ENCODE results near the gene EXOSC1. TPM values are rescaled to one million over a fixed set of nuclear protein-coding genes. Genes with fewer than 3 reads are reported as not detected.
A peak's percentile ranks its signal among the peaks of the same experiment; 100 is the strongest.
"Not testable (repeated sequence)": the region's sequence is repeated elsewhere in the genome, so short reads cannot be mapped to it uniquely, and the experiment has no call there.

EXOSC1 gene
- polyA plus RNA-seq, 4 donors = 32.4 to 43.0 (median 38.5) TPM

DNA sequence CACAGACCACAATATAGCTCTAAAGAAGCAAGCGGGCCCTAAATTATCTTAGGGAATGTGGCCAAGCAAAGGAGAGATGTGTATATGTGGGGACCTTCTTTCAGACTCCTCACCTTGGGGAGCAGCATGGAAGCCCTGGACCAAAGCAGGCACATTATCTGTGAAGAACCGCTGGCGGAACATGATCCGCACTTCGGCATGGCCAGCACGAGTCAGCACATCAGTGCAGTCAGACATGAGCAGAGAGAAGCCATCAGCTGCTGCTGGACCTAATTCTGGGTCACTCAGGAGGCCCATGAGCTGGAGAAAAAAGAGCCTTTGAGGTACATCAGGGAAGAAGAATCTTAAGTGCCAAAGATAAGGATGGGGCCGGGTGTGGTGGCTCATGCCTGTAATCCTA, 14.1 kb upstream of the EXOSC1 start:
- no peak for DNase-seq (ENCODE audit: low read depth in 4 of 4, low spot score in 2 of 4)

DNA sequence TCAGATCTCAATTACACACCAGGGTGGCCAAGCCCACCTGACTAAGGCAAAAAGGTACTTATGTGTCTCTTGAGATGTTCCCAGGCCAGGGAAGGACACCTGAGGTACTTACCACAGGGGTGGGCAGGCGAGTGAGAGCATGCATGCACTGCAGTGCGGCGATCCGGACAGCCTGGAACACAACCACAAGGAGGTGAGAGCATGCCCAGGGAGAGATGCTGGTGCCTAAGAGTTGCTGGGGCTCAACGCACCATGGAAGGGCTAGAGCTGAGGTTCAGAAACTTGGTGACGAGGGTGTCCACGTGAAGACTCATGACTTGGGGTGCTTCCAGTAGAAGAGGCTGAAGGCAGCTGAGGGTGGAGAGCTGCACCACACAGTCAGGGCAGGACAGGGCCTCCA, 13.3 kb upstream of the EXOSC1 start:
- DNase-seq (ENCODE audit: low read depth in 4 of 4, low spot score in 2 of 4) = no peak

DNA sequence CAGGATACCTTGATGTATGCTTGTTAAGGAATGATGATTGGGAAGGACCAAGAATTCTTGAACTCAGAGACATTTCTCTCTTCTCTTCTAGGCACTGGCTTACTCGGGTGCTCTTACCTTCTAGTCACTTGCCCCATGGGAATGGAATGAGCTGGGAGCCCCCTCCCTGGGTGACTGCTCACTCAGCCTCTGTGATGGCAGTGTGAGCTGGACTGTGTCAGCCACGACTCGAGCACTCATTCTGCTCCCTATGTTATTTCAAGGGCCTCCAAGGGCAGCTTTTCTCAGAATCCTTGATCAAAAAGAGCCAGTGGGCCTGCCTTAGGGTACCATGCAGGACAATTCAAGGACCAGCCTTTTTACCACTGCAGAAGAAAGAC, 10.9 kb upstream of the EXOSC1 start:
- DNase-seq (ENCODE audit: low read depth in 4 of 4, low spot score in 2 of 4) = no peak

DNA sequence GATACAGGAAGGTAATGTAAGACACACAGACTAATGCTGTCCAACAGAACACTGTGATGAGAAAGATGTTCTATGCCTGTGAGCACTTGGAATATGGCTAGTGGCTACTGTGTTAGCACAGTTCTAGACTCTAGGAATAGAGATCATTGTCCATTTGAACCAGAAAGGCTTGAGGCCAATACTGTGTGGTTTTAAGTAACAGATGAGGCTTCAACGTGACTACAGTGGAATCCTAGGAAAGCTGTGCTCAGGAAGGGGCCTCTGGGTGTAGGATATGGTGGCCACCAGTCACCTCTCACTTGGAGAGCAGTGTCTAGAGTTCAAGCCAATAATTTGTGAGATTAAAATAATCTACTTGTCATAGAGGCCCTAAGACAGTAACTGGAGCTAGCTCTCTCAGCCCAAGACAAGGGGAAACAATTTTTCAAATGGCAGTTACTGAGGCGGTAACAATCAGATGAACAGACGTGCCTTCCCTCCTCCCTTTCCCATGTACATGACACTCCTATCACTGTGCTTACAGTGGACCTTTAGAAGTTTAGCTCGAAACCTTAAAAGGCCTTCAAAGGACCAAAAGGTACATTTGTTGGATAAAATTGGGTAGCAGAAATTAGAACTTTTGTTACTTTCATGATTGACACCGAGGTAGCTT, 10.4 kb upstream of the EXOSC1 start:
- DNase-seq (ENCODE audit: low read depth in 4 of 4, low spot score in 2 of 4) = no peak

DNA sequence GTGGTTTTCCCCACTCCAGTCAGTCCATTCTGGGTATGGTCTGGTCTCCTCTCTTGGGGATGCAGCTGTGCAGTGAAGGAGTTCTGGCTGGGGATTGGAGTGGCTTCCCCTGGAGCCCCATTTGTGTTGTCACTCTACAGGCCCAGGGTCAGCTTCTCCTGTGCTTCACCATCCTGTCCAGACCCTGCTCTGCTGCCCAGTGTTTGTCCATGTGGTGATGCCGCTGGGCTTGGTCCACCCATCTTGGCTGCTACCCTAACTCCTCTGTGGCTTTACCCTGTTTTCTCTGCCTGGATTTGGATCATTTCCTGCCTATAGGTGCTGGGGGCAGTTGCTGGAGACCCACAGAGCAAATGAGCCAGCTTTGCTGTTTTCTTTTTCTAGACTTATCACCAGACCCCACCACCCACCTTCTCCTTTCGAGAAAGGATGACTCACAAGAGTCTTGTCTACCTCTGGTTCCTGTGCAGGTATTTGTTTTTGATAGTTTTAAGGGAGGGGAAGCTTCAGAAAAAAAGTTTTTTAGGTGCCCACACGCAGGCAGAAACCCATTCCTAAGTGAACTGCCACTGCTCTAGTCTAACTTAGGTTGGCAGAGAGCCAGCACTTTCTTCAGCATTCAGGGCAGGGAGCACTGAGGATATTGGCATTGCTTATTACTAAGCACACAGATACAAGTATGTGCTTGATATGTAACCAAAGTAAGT, 8.7 kb upstream of the EXOSC1 start:
- DNase-seq (ENCODE audit: low read depth in 4 of 4, low spot score in 2 of 4) = no peak

DNA sequence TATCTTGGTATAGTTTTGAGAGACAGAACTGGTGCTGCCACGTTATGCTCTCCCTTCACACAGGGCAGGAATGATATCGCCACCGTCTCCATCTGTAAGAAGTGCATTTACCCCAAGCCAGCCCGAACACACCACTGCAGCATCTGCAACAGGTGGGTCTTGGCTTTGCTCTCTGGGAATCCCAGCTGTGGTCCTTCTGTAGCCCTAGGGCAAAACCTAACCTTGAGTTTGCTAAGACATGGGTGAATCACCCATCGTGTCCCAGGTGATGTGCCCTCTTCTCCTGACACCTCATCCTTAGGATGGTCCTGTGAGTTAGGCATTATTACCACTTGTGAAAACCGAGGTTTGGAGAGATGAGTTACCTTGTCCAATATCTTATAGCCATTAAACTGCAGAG, 6.5 kb upstream of the EXOSC1 start:
- DNase-seq (ENCODE audit: low read depth in 4 of 4, low spot score in 2 of 4) = no peak

DNA sequence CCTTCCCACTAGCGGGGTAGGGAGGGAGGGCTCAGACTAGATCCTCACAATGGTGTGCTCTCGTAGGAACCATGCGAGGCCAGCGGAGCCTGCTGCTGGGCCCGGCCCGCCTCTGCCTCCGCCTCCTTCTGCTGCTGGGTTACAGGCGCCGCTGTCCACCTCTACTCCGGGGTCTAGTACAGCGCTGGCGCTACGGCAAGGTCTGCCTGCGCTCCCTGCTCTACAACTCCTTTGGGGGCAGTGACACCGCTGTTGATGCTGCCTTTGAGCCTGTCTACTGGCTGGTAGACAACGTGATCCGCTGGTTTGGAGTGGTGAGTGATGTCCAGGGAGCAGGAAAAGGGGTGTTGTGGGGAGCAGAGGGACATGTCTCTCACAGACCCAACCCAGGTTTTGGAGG, 5.8 kb upstream of the EXOSC1 start:
- DNase-seq (ENCODE audit: low read depth in 4 of 4, low spot score in 2 of 4) = no peak

DNA sequence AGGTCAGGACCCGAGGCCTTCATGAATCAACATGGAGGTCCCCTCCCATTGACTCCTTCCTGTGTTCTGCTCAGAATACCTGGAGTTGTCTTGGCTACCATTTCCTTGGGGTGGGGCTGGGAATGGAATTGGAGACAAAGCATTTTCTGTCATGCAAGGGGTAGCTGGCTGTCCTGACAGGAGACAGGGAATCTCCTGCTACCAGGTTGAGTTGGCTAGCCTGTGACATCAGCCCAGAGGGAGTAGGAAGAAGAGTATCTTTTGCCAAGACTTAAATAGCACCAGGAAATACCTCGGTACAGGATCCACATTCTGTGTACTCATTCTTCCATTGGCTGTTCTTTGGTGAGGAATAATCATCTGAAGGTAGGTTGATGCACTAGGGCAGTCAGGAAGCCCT, 5.0 kb upstream of the EXOSC1 start:
- DNase-seq (ENCODE audit: low read depth in 4 of 4, low spot score in 2 of 4) = no peak

DNA sequence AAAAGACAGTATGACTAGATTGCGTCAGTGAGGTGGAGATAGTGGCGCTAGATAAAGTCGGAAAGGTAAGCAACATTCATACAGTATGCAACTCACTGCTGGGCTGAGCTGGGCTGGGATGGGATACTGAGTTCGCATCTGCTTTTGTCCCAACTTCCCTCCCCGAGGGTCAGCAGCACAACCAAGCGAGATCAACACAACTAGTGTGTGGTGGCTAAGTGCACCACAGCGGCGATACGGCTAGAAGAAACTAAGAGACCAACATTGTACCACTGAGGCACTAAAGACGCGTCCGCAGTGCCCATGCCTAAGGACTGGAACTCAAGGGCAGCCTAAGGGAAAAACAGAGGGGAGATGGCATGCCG, 467 bp downstream of the EXOSC1 start:
- DNase-seq (ENCODE audit: low read depth in 4 of 4, low spot score in 2 of 4) = no peak

DNA sequence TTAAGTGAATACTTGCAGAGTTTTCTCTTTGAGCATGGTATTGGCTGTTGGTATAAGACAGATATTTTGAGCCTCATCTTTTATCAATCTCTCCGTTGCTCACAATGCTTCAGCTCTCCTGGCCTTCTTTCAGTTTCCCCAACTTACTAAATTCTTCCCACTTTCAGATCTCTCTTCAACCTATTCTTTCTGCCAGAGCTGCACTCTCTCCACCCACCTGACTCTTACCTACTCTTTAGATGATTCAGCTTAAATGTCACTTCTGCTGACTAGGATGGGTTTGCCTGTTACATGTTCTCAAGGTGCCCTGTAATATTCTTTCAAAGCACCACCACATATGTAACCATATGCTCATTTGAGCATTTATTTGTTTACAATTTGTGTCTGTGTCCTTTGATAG, 1.6 kb downstream of the EXOSC1 start:
- no peak for DNase-seq (ENCODE audit: low read depth in 4 of 4, low spot score in 2 of 4)

DNA sequence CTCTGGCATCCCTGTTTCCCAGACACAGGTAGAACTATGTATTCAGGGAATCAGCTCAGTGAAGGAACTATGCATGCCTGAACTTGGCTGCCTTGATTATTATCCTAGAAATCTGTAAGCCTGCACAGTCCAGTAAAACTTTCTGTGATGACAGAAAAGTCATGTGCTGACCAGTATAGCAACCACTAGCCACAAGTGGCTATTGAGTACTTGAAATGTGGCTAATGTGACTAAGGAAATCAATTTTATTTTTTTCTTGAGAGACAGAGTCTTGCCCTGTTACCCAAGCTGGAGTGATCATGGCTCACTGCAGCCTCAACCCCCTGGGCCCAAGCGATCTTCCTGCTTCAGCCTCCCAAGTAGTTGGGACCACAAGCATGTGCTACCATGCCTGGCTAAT, 3.5 kb downstream of the EXOSC1 start:
- no peak for DNase-seq (ENCODE audit: low read depth in 4 of 4, low spot score in 2 of 4)

DNA sequence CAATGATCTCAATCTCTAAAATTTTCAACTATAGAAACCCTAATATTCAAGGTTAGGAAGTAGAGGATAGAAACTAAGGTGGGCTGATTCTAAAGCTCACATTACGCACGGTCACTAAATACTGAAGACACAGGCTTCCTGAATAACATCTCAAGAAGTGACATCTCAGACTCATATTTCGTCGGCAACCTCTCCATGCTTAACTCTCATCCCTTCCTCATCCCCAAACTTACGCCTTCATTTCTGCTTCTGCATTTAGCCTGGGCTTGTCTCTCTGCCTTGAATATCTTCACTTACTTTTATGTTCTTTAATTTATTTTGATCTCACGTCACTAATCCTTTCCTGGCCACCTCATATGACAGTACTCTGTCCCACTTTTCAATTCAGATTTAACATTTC, 10.6 kb downstream of the EXOSC1 start:
- DNase-seq (ENCODE audit: low read depth in 4 of 4, low spot score in 2 of 4) = no peak

DNA sequence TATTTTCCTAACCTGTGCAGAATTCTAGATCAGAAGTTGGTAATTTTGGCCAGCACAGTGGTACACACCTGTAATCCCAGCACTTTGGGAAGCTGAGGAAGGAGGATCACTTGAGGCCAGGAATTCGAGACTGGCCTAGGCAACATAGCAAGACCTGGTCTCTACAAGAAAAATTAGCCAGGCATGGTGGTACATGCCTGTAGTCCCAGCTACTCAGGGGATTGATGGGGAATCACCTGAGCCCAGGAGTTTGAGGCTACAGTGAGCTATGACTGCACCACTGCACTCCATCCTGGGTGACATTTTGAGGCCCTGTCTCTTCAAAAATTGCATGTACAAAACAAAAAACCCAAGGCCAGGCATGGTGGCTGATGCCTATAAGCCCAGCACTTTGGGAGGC, 11.2 kb downstream of the EXOSC1 start:
- DNase-seq (ENCODE audit: low read depth in 4 of 4, low spot score in 2 of 4) = no peak

DNA sequence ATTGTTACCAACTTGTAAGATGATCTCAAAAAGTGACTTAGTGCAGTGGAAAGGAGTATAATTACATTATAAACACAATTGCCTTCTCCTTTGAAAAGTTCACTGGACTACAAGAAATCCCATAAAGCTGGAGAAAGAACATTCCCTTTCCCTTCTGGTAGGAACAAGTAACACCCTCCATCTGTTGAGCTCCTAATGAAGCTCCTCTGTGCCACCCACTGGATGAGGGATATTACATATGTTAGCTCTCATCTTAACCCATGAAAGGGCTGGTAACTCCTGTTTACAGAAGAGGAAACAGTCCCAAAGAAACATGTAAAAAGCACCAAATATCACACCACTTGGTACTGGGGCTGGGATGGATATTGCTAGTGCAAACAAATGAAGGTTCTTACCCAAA, 11.8 kb downstream of the EXOSC1 start:
- no peak for DNase-seq (ENCODE audit: low read depth in 4 of 4, low spot score in 2 of 4)

DNA sequence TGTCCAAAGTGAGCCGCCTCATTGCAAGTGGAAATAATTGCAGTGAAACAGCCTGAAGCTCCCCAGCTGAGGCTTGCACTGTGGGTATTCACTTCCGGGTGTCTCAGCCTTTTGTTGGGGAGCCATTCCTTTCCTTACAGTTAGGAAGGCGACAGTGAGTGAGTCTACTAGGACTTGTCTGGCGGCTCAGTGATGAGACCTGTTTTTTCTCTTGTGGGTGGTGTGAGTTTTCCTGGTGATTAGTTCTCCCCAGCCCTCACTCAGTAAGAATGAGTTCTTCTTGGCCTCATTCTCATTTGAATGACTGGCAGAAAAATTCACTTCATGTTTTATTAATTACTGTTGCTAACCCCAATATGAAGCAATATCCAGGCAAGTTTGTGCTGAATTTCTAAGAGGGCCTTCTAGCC, 17.2 kb downstream of the EXOSC1 start:
- DNase-seq (ENCODE audit: low read depth in 4 of 4, low spot score in 2 of 4) = no peak

DNA sequence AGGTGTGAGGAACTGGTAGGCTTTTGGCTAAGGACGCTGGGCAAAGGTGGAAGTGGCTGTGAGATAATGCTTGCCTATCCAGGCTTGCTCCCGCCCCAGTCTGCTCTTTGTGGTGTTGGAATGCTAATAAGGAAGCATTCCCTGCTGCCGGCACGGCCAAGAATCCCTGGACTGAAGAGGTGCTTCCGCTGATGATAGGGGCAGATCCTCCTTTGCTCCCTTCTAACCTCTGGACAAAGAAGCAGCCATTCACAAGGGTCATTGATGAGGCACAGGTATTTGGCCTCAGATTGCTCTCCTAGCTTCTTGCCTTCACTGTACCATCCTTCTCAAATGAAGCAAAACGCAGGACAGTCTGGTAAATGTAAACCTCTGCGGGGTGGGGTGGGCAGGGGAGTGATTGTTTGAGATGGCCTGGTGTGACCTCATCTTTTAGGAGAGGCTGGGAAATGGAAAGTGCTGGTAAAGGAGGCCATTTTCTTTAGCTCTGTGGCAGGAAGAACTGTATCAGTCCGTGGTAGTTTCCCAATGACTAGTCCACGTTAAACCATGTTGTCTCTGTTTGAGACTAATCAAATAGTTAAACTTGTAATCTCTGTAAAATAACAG, 18.1 kb downstream of the EXOSC1 start:
- no peak for DNase-seq (ENCODE audit: low read depth in 4 of 4, low spot score in 2 of 4)

DNA sequence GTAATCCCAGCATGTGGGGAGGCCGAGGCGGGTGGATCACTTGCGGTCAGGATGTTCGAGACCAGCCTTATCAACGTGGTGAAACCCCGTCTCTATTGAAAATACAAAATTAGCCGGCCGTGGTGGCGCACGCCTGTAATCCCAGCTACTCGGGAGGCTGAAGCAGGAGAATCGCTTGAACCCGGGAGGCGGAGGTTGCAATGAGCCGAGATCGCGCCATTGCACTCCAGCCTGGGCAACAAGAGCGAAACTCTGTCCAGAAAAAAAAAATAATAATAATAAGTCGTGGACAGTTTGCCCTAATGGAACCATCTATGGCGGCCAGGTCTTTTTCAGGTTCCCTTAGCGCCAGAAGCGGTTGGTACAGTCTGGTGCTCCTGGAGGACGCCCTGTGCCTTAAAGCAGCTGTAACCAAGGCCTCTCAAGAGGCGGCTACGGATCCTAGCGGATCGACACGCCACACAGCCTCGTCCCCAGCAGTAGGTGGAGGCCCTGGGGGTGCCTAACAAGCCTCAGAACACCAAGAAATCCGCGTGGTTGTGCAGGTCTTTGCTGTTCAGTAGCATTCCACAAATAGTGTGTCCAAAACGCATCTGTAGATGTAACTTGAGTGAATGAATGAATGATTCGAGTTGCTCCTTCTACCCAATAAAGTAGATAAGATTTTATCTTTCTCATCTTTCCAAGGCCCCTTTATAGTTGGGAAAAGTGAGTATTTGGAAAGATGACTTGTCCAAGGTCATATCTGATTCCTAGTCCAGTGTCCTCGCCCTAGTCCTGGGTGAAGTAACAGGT, 18.8 kb downstream of the EXOSC1 start:
- DNase-seq (ENCODE audit: low read depth in 4 of 4, low spot score in 2 of 4) = no peak

DNA sequence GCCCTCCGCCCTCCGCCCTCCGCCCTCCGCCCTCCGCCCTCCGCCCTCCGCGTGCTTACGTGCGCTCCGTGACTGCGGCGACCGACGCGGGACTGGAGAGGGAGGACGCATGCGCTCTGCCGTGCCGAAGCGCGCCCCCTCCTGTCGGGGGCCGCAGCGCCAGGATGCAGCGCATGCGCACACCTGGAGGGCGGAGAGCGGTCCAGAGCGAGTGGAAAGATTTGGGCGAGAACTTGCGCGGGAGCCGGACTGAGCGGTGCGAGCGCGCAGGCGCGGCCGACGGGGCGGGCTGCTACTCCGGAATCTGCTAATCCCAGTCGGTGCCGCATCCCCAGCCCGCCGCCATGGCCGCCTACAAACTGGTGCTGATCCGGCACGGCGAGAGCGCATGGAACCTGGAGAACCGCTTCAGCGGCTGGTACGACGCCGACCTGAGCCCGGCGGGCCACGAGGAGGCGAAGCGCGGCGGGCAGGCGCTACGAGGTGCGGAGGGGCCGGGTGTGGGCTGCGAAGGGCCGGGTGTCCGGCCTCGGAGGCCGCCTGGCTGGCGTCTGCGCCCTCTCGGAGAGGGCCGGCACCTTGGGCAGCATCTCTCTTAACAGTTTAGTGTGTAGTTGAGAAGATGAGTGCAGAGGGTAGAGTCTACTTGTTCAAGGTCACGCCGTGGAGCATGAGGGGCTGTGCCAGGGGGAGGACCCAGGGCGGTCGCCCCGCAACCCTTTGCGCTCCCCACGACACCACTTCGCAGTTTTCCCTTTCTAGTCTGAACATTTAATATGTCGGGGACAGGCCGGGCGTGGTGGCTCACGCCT, 19.6 kb downstream of the EXOSC1 start, which contains the start of gene PGAM1:
TSS of gene PGAM1 (plus strand) at position 228 of the 812 bp plus-strand sequence. CDS start at position 345, 117 bp downstream.
- DNase-seq (ENCODE audit: low read depth in 4 of 4, low spot score in 2 of 4) = peak; percentile 85 to 91 (median 90)

DNA sequence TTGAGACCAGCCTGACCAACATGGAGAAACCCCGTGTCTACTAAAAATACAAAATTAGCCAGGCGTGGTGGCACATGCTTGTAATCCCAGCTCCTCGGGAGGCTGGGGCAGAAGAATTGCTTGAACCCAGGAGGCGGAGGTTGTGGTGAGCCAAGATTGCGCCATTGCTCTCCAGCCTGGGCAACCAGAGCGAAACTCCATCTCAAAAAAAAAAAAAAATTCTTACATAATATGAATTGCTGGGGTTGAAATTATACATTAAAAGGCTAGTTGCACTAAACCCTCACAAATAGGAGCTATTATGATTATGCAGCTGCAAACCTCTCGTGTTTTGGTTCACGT, 22.1 kb downstream of the EXOSC1 start:
- DNase-seq (ENCODE audit: low read depth in 4 of 4, low spot score in 2 of 4) = not testable (repeated sequence)

DNA sequence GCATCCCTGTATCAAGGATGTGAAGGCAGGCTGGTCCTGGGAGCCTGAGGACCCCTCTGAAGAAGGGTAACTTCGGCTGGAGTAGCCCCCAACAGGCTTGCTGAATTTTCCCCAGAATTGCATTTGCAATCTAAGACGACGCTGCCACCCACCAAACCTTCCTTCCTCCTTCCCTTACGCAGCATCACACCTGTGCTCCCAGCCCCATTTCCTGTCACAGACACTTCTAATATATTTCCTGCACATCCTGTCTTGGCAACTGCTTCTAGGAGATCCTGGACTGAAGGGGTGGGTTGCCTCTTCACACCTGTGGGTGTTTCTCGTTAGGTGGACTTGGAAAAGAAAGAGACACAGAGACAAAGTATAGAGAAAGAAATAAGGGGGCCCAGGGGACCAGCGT, 29.2 kb downstream of the EXOSC1 start:
- DNase-seq (ENCODE audit: low read depth in 4 of 4, low spot score in 2 of 4) = no peak

DNA sequence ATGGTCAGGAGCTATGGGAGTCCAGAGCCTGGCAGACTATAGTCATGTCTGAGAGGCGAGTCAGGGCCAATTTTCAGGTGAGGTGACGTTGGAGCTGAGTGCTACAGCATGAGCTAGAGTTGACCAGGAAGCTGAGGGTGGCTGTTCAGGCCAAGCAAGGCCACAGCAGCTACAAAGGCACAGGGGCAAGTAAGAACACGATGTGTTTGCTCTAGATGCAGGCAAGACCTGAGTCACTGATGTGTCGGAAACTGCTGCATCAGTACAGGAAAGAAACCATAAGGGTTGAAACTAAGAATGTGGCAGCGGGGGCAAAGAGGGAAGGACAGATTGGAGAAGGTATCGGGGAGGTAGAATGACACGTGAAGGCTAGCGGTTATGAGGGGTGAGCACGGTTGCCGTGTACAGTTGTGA, 32.9 kb downstream of the EXOSC1 start:
- no peak for DNase-seq (ENCODE audit: low read depth in 4 of 4, low spot score in 2 of 4)
